PC-9 (cell line): Measurements from ENCODE around the gene CCBE1. TPM values are rescaled to one million over a fixed set of nuclear protein-coding genes. Genes with fewer than 3 reads are reported as not detected.

Source experiments
- BruUV-seq: library from RNA; stranded (reverse); fragments of 400-500 nt; replicated peaks from 2 replicates; lab custom pipeline; 2021; lab: Mats Ljungman, UMichigan
- CTCF ChIA-PET: fragments of 300-600 bp; sonication (Branson Sonifier 250); formaldehyde crosslinking; loops from one replicate; lab custom pipeline; 2022; ENCODE audit warnings: antibody characterized with exemption; lab: Charles Lee
- POLR2A ChIA-PET: fragments of 300-600 bp; sonication (Branson Sonifier 250); formaldehyde crosslinking; loops from one replicate; lab custom pipeline; 2022; ENCODE audit warnings: antibody characterized with exemption; ENCODE audit not compliant: unreplicated experiment; lab: Charles Lee
- DNase-seq, 2 experiments: peaks; one replicate each; pipeline versions ENCODE4 v3.0.0 to v3.0.0-alpha.2; 2015 to 2022; ENCODE audit warnings: mixed read lengths in 1 of 2
- H2AFZ ChIP-seq: fragments of 200-600 bp; sonication (generic); 2 replicates; pipeline ENCODE4 v1.8.1; 2017; ENCODE audit warnings: antibody characterized with exemption
- H3F3A ChIP-seq: fragments of 200-600 bp; sonication (generic); 2 replicates; pipeline ENCODE4 v1.8.1; 2017; ENCODE audit warnings: antibody characterized with exemption, mild to moderate bottlenecking, low read depth; ENCODE audit not compliant: insufficient read depth
- H3K27ac ChIP-seq: fragments of 200-600 bp; sonication (generic); 2 replicates; pipeline ENCODE4 v1.6.1; 2016; ENCODE audit warnings: mixed run types
- H3K27me3 ChIP-seq: fragments of 200-600 bp; sonication (generic); 2 replicates; pipeline ENCODE4 v1.6.1; 2016; ENCODE audit warnings: low read depth, mixed run types; ENCODE audit not compliant: insufficient read depth
- H3K36me3 ChIP-seq: fragments of 200-600 bp; sonication (generic); 2 replicates; pipeline ENCODE4 v1.6.1; 2016; ENCODE audit warnings: low read depth, mixed run types
- H3K4me1 ChIP-seq: fragments of 200-600 bp; sonication (generic); replicated peaks from 2 replicates; pipeline ENCODE4 v1.6.1; 2016; ENCODE audit warnings: mixed run types; ENCODE audit not compliant: insufficient read depth
- H3K4me2 ChIP-seq: fragments of 200-600 bp; sonication (generic); 2 replicates; pipeline ENCODE4 v1.6.1; 2017; ENCODE audit warnings: mixed run types
- H3K4me3 ChIP-seq: fragments of 200-600 bp; sonication (generic); 2 replicates; pipeline ENCODE4 v1.6.1; 2016; ENCODE audit warnings: mixed run types
- H3K79me2 ChIP-seq: fragments of 200-600 bp; sonication (generic); 2 replicates; pipeline ENCODE4 v1.6.1; 2017; ENCODE audit warnings: low read depth, mixed run types
- H3K9me2 ChIP-seq: fragments of 200-600 bp; sonication (generic); 2 replicates; pipeline ENCODE4 v1.8.1; 2017; ENCODE audit warnings: mild to moderate bottlenecking; ENCODE audit not compliant: insufficient read depth
- H3K9me3 ChIP-seq: fragments of 200-600 bp; sonication (generic); 2 replicates; pipeline ENCODE4 v1.8.1; 2016; ENCODE audit warnings: low read depth; ENCODE audit not compliant: insufficient read depth
- H4K20me1 ChIP-seq: fragments of 200-600 bp; sonication (generic); 2 replicates; pipeline ENCODE4 v1.8.1; 2017; ENCODE audit not compliant: insufficient read depth
- EZH2 ChIP-seq: fragments of 200-600 bp; sonication (generic); IDR thresholded peaks from 2 replicates; pipeline ENCODE4 v1.8.0; 2017; ENCODE audit warnings: antibody characterized with exemption, low read depth
- intact Hi-C: fragments of 100-400 bp; cut with micrococcal nuclease; formaldehyde crosslinking; loops from one replicate; pipeline ENCODE4 v1.10.0; 2022; ENCODE audit not compliant: unreplicated experiment
- total RNA-seq: library from RNA; stranded (reverse); gene quantifications from 2 replicates; pipeline ENCODE4 v1.2.3, GENCODE V29; 2021
- TF ChIP-seq, protein P1 (sequence below): fragments of 200-600 bp; sonication (generic); conservative IDR thresholded peaks from 2 replicates; pipeline ENCODE4 v1.6.1; 2017; ENCODE audit warnings: mixed run types, antibody characterized with exemption, mild to moderate bottlenecking, moderate library complexity

CCBE1 gene
- total RNA-seq, 1 experiment from 2014 or later = 5.8 TPM

DNA sequence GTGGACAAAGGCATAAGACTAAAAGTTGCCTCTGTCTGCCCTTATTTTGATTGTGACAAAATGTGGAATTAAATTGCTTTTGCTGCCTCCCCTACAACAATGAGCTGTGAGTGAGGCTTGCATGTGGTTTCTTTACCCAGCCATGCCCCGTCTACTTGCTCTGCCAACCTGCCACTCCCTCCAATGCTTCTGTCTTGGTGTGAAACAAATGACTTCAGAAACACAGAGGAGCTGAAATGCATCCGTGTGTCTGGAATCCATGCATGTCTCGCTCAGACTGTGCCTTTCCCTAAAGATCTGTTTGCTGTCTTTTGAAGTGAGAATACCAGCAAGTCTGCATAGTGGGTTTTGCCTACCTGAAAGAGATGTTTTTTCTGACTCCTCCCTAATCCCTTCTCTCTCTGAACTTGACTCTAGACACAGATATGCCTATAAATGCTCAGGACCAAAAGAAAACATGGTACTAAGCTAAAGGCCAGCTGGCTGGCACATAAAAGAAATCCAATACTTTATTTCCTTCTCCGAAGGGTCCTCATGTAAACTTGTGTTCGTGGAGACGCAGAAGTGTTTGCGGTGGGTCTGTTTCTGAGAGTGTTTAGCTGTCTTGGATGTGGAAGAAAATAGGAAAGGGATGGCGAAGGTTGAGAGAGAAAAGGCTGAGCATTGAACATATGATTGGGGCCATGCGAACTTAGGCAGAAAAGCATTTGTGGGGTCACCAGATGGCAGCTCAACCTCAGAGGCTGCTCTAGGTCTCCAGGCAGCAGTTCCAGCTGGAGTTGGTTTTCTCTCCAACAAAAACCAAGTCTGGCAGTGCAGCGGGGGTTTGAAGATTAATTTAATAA, 120.5 kb downstream of the CCBE1 start:
- ChIA-PET POLR2A (no interaction called here), CTCF (no interaction called here)
- no peaks in the 10 kb centered on the region for H3K79me2 ChIP-seq
- H2AFZ ChIP-seq = no peak overlapping the region
- H4K20me1 ChIP-seq = no peaks in the 10 kb centered on the region
- H3K27me3 ChIP-seq = peaks cover 32% of the 10 kb centered on the region
- TF ChIP-seq EZH2 = no peak
- TF ChIP-seq, protein P1, sequence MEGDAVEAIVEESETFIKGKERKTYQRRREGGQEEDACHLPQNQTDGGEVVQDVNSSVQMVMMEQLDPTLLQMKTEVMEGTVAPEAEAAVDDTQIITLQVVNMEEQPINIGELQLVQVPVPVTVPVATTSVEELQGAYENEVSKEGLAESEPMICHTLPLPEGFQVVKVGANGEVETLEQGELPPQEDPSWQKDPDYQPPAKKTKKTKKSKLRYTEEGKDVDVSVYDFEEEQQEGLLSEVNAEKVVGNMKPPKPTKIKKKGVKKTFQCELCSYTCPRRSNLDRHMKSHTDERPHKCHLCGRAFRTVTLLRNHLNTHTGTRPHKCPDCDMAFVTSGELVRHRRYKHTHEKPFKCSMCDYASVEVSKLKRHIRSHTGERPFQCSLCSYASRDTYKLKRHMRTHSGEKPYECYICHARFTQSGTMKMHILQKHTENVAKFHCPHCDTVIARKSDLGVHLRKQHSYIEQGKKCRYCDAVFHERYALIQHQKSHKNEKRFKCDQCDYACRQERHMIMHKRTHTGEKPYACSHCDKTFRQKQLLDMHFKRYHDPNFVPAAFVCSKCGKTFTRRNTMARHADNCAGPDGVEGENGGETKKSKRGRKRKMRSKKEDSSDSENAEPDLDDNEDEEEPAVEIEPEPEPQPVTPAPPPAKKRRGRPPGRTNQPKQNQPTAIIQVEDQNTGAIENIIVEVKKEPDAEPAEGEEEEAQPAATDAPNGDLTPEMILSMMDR = no peak
- no peak overlapping the region for H3K4me2 ChIP-seq
- no peaks in the 10 kb centered on the region for H3K9me3 ChIP-seq
- H3K9me2 ChIP-seq = no peaks in the 10 kb centered on the region
- H3K4me3 ChIP-seq = no peak overlapping the region
- no peak for DNase-seq
- H3F3A ChIP-seq = no peaks in the 10 kb centered on the region
- H3K27ac ChIP-seq = no peak overlapping the region
- H3K4me1 ChIP-seq = no peaks in the 10 kb centered on the region
- BruUV-seq = no TSS peak
- intact Hi-C loops = no loop called here
- no peaks in the 10 kb centered on the region for H3K36me3 ChIP-seq

DNA sequence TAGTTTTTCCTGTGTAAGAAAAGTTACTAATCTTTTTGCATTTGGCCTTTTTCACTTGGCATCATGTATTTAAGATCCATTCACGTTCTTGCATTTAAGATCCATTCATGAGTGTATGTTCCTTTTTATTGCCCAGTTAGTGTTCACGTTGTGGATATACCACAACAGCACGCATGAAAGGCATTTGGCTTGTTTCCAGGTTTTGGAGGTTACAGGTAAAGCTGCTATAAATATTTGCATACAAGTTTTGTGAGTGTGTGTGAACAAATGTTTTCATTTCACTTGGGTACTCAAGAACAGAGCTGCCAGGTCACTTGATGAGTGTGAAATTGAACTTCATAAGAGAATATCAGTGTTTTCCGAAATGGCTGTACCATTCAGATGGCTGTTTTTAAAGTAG, 121.2 kb downstream of the CCBE1 start:
- intact Hi-C loops = no loop called here
- H3F3A ChIP-seq = no peaks in the 10 kb centered on the region
- H3K4me3 ChIP-seq = no peak overlapping the region
- no TSS peak for BruUV-seq
- no peaks in the 10 kb centered on the region for H3K79me2 ChIP-seq
- ChIA-PET POLR2A (no interaction called here), CTCF (interaction anchor here (0.6 kb wide), 1 partner anchor 182 kb away, joined by 6 read pairs; no protein-coding TSS in a partner anchor)
- H3K36me3 ChIP-seq = no peaks in the 10 kb centered on the region
- H3K9me2 ChIP-seq = no peaks in the 10 kb centered on the region
- no peak for TF ChIP-seq EZH2
- TF ChIP-seq, protein P1 = no peak
- H3K4me1 ChIP-seq = no peaks in the 10 kb centered on the region
- H4K20me1 ChIP-seq = no peaks in the 10 kb centered on the region
- H3K4me2 ChIP-seq = no peak overlapping the region
- H3K27me3 ChIP-seq = peaks cover 24% of the 10 kb centered on the region
- no peak for DNase-seq
- H2AFZ ChIP-seq = no peak overlapping the region
- H3K9me3 ChIP-seq = no peaks in the 10 kb centered on the region
- H3K27ac ChIP-seq = no peak overlapping the region

DNA sequence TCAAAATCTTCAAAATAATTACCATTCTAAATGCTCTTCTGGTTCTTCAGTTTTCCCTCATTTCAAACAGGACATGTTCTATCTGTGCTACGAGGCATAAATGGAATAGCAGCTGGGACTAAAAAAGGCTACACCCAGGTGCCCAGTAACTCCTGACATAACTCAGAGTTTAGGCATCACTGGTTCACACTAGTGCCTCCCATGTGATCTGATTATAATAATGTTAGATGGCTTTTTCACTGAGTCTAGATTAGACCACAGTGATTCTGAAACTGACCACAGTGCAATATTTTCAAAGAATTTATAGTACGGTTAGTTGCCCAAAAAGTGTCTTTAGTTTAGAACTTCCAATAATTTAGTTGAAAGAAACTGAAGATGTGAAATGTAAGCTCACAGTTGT, 123.3 kb downstream of the CCBE1 start:
- no peak overlapping the region for H2AFZ ChIP-seq
- no peaks in the 10 kb centered on the region for H3K36me3 ChIP-seq
- H3K27ac ChIP-seq = no peak overlapping the region
- POLR2A ChIA-PET = no interaction called here
- TF ChIP-seq EZH2 = no peak
- TF ChIP-seq, protein P1 = no peak
- no TSS peak for BruUV-seq
- H4K20me1 ChIP-seq = no peaks in the 10 kb centered on the region
- H3K4me3 ChIP-seq = no peak overlapping the region
- H3K79me2 ChIP-seq = no peaks in the 10 kb centered on the region
- intact Hi-C loops = no loop called here
- no peaks in the 10 kb centered on the region for H3K9me2 ChIP-seq
- H3K4me2 ChIP-seq = no peak overlapping the region
- H3K9me3 ChIP-seq = no peaks in the 10 kb centered on the region
- no peak for DNase-seq
- no peaks in the 10 kb centered on the region for H3K4me1 ChIP-seq
- CTCF ChIA-PET = no interaction called here
- H3F3A ChIP-seq = no peaks in the 10 kb centered on the region
- peaks cover 5% of the 10 kb centered on the region for H3K27me3 ChIP-seq
